Fibroblast of skin of abdomen (primary cell): ENCODE results near the gene TMEM100.

Experiments
- DNase-seq: peaks from one replicate; pipeline ENCODE4 v3.0.0-alpha.2; 2013

TMEM100 gene

DNA sequence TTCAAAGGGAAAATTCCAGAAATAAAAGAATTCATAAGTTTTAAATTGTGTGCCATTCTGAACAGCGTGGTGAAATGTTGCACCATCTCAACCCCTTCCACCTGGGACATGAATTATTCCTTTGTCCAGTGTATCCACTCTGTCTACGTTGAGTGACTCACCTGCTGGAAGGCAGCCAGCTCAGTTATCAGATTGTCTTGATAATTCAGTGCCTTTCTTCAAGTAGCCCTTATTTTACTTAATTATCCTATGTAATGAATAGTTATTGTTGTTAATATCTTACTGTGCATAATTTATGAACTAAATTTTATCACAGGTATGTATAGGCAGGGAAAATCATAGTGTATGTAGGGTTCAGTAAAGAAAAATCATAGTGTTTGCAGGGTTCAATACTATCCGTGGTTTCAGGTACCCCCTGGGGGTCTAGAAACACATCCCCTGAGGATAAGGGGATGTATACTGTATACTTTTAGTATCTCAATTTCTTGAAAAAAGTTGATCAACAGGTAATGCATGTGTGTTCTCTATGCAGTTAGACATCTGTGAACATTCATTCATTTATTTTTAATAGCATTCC is 20.5 kb upstream of the TMEM100 start:
- DNase-seq = no peak

- DNase-seq = no peak
Measured at GRCh38 chr17:55742272-55743102, 19.8 kb upstream of the TMEM100 start.

- DNase-seq = no peak
Measured at GRCh38 chr17:55741356-55741700, 18.7 kb upstream of the TMEM100 start.

- DNase-seq = no peak
Measured at GRCh38 chr17:55740511-55741355, 18.1 kb upstream of the TMEM100 start.

DNA sequence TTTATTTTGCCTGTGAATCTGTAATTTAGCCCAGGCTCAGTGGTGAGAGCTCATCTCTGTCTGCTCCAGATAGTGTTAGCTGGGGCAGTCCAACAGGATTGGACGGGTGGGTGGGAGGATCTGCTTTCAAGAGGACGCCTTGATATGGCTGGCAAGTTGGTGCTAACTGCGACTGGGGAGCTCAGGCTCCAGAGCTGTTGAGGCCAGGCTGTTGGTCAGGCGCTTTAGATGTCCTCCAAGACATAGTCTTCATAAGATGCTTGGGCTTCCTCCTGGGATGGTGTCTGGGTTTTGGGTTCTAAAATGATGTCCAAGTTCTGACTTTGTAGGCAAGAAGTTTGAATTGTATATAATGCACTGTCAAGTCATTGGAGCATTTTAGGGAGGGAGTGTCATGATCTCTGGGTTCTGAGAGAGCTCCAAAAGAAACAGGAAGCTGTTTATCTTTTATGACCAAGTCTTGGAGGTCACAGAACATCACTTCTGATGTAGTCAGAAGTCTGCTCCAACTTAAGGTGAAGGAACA is 15.4 kb upstream of the TMEM100 start:
- DNase-seq = no peak

- peak; percentile 57 for DNase-seq
Measured at GRCh38 chr17:55735731-55736405, 13.2 kb upstream of the TMEM100 start.

GRCh38 chr17:55734128-55734781 is 11.6 kb upstream of the TMEM100 start:
- peak; percentile 30 for DNase-seq

DNA sequence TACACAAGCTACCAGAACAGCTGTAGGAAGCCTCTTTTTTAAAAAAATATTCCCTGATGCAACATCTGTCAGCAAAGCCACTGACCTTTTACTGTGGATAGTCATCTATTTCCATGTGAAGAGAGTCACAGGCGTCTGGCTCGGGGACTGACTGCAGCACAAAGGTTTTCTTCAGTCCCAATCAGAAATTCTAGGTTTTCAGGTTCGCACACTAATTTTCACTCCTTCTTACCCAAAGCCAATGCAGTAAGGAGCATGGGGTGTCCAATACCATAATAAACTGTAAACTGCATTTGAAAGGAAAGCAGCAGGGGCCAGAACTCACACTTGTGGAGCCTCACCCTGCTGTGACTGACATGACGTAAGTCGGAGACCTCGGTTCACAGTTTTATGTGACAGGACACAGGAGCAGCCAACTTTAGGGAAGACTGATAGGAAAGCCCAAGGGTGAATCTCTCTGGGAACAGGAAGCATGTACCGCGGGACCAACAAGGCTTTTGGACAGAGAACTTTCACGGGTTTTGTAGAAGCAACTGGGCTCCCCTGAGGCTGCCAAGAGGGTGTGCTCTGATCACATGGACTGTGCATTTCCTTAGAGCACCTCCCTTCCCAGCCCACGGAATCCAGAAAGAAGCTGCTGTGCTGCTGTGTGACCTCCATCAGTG is 9.1 kb upstream of the TMEM100 start:
- no peak for DNase-seq

GRCh38 chr17:55730808-55731207 is 8.1 kb upstream of the TMEM100 start:
- no peak for DNase-seq

DNA sequence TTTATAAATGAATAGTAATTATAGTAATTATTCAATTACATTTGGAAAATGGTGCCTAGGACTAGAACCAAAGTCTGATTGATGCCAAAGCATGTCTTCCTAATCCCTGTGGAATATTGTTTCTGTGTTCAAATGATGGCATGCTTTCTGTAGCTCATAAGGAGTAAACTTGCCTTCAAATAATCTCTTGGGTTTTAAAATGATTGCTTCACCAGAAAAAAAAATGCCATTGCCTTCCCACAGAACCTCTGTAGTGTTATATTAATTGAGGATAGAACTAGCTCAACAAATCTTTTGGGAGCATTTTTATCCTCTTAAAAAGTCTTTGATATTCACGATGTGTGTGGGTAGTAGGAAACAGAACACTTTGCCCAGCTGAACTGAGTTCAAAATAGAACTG is 7.7 kb upstream of the TMEM100 start:
- no peak for DNase-seq

DNA sequence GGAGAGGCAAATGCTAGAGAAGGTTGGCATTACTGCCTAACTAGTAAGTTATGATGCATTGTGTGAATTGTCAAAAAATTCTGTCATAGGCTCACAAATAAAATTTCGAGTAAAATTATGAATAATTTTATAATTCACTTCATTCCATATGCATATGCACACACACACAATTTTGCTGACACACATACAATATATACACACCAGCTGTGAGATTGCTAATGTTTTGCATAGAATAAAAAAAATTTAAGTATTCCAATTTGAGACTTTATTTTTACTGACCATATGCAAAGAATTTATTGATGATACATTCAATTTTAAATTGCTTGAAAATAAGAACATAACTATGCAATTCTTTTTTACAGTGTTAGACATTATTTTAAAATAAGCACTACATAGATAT is 6.8 kb upstream of the TMEM100 start:
- no peak for DNase-seq

DNA sequence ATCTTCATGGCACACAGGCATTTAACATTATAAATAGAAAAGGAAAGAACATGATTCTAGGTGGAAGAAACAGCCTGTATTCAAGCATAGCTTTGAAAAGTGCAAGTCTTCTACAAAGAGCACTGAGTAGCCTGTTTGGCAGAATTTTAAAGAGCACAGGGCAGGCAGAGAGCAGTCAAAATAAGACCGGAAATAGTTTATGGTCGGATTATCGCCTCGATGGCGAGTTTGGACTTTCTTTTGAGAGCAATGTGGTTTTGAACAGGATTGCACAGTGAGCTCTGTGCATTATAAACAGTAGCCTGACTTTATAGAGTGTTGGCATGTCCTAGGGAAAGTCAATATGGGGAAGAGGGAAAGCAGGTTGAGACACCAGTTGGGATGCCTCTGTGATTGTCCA is 6.2 kb upstream of the TMEM100 start:
- no peak for DNase-seq

GRCh38 chr17:55728361-55728760 is 5.7 kb upstream of the TMEM100 start:
- no peak for DNase-seq

DNA sequence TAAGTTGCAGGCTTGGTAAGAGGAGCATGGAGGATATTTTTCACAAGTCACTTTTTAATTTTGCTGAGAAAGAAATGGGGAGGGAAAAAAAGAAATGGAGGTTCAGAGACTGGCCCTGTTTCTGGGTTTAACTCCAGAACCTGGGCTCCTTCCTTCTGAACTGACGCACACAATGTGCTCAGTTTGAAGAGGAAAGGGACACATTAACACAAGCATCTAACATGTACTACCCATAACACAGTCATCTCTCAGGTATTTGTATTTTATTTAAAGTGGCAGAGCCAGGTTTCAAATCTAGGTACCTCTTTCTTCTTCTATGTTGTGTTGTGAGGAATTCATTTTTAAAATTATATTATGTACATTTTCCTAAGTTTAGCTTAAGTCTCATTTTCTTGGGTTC is 5.3 kb upstream of the TMEM100 start:
- no peak for DNase-seq

GRCh38 chr17:55727275-55727674 is 4.6 kb upstream of the TMEM100 start:
- no peak for DNase-seq

- DNase-seq = peak; percentile 98
Measured at GRCh38 chr17:55726440-55726839, 3.8 kb upstream of the TMEM100 start.

GRCh38 chr17:55723488-55723848 is 804 bp upstream of the TMEM100 start:
- no peak for DNase-seq

GRCh38 chr17:55722016-55722736 is 488 bp downstream of the TMEM100 start:
- DNase-seq = no peak

- DNase-seq = no peak
Measured at GRCh38 chr17:55720919-55721836, 1.5 kb downstream of the TMEM100 start.
